B cell (primary cell): ENCODE results near the gene MGST2.

ENCODE experiments used
- CTCF ChIP-seq: fragments of 200-600 bp; IDR thresholded peaks from one replicate; pipeline ENCODE4 v1.8.0; 2022; ENCODE audit warnings: antibody characterized with exemption, mild to moderate bottlenecking
- EZH2 ChIP-seq: IDR thresholded peaks from 2 replicates; pipeline ENCODE4 v1.6.1; 2012; ENCODE audit warnings: borderline replicate concordance, low read depth, mild to moderate bottlenecking, moderate library complexity, low read length; ENCODE audit not compliant: insufficient read depth, poor library complexity, severe bottlenecking

GRCh38 chr4:139738846-139739613 lies 73.4 kb downstream of the MGST2 start:
- TF ChIP-seq CTCF (no peak), EZH2 (no peak)
